ENCODE results near the gene WNT7A.

Gene WNT7A

GRCh38 chr3:13827699-13828098 is 52.2 kb downstream of the WNT7A start:
- no peak for DNase-seq (ENCODE audit: low read depth, low spot score)

GRCh38 chr3:13827256-13827655 is 52.6 kb downstream of the WNT7A start:
- no peak for DNase-seq (ENCODE audit: low read depth, low spot score)

GRCh38 chr3:13826672-13827071 is 53.2 kb downstream of the WNT7A start:
- no peak for DNase-seq (ENCODE audit: low read depth, low spot score)

DNA sequence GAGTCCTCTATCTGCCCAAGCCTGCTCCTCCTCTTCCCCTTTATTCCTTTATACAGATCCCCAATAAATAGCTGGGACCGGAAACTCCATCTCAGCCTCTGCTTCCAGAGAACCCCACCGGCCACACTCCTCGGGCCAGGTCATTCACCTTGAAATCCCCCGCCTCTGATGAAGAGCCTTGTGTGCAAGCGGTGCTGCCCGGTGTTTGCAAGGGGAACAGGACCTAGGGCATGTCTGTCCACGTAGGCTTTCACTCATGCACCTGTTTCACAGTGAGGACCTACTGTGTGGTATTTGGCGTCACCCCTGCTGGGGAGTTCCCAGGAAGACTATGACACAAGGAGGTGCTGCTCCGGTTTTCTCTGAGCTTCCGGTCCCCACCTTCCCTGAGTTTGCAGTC is 54.0 kb downstream of the WNT7A start:
- DNase-seq (ENCODE audit: low read depth, low spot score) = no peak

- no peak for DNase-seq (ENCODE audit: low read depth, low spot score)
Measured at GRCh38 chr3:13825311-13825579, 54.6 kb downstream of the WNT7A start.

DNA sequence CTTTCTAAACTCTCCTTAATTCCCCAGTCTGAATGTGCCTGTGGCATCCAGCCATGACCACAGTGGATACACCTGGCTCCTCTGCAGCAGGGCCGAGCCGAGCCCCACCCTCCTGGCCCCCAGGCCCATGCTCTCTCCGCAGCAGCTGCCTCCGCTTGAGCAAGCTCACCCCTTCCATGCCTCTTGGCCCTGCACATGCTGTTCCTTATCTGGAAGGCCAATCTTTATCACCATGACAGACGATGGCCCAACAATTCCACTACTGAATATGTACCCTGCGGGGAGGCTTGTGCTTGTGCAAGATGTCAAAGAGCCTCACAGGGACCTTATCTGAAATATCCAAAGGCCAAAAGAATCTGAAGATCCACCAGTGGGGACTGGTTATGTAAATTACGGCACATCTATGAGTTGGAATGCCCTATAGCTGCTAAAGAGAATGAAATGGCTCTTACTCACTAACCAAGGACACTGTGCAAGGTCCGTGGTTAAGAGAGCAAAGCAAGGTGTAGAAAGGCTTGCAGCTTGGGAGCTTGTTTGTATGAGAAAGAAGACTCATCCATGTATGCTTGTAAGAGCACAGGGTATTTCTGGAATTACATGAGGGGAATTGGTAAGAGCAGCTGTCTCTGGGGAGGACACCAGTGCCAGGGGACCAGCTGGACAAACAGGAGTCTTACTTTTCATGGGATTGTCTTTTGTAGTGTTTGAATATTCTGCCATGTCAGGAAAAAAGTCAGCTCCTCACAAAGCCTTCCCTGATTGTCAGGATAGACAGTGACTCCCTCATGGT is 55.2 kb downstream of the WNT7A start:
- no peak for DNase-seq (ENCODE audit: low read depth, low spot score)

DNA sequence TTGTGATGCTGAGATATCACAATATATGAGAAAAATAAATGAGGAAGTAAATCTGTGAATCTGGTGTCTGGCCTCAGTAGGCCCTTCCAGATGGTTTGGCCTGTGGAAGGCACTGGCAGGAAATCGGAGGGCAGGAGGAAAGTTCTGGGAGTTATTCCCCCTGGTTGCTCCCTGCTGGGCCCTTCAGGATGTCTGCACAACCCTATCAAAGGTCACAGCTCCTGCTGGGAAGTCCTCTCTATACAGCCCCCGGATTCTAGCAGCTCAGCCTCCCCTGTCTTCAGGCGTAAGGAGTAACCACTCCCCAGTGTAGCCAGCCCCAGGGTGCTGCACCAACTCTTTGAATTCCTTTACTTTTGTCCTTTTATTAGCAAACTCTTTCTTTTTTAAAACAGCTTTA is 56.2 kb downstream of the WNT7A start:
- DNase-seq (ENCODE audit: low read depth, low spot score) = no peak

DNA sequence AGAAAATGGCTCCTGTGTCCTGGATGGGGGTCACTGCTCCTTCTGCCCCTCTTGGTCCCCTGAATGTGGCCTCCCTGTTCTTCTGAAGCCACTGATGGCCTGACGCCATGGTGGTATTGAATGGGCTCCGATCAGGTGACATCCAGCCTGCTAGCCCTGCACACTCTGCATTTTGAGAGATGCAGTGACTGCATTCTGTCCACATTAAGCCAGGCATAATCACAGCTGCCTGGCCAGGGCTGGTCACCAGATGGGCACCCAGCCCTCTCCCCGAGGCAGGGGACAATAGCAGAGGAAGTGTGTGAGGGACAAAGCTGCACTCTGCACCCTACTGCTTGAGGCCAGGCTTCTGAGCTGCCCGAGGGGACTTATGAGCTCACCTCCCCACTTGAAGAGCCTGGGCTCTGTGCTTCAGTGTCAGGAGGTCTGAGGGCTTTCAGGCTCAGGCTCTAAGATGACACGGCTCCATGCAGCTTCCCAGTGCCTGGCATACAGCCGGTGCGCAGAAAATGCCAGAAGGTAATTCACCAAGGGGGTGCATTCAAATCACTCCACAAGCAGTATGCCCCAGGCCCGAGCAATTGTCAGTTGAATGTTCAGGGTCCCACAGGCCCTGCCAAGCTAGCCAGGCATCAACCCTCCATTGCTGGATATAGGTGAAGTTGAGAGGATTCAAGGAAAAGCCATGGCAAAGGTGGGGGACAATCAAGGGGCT is 56.8 kb downstream of the WNT7A start:
- DNase-seq (ENCODE audit: low read depth, low spot score) = no peak

- no peak for DNase-seq (ENCODE audit: low read depth, low spot score)
Measured at GRCh38 chr3:13822042-13822441, 57.8 kb downstream of the WNT7A start.

DNA sequence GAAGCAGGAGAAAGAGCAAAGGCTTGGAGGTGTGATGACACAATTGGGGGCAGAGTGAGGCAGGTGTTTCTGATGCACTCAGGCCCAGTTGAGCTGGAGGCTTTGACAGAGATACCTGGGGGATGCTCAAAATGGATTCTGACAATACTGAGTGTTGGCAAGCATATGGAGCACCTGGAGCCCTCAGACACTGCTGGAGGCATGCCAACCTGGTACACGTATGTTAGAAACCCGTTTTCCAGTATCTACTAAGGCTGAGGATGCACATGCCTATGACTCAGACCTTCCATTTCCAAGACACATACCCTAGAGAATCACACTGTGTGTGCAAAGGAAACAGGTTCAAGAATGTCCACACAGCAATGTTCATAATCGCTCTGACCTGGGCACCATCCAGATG is 58.7 kb downstream of the WNT7A start:
- no peak for DNase-seq (ENCODE audit: low read depth, low spot score)

DNA sequence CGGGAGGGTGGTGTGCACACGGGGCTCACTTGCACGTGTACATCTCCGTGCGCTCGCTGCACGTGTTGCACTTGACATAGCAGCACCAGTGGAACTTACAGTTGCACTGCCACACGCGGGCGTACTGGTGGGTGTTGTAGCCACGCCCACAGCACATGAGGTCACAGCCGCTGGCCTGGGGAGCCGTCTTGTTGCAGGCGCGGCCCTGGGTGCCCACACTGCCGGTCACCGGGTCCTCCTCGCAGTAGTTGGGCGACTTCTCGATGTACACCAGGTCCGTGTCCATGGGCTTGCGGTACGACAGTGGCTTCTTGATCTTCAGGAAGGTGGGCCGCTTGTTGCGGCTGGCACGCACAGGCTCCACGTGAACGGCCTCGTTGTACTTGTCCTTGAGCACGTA is 61.0 kb downstream of the WNT7A start:
- no peak for DNase-seq (ENCODE audit: low read depth, low spot score)

- no peak for DNase-seq (ENCODE audit: low read depth, low spot score)
Measured at GRCh38 chr3:13815088-13815683, 64.7 kb downstream of the WNT7A start.

DNA sequence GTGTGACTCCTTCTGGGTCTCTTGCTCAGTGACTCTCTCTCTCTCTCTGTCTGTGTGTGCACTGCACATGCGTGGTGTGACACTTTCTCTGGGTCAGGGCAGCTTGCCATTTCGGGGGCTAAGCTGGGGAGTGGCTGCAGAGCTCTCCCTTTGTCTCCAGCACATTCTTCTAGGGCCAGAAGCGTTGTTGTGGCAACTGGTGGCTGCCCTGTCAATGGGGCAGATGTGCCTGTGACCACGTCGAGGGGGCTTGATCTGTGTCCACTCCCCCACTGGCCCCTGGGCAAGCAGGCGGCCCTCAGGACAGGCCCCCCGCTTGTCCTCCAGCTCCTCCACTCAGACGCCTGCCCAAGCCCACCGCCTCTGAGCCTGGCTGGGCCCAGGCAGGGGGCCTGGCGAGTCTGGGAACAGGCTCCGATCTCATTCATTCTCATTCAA is 67.8 kb downstream of the WNT7A start:
- DNase-seq (ENCODE audit: low read depth, low spot score) = no peak

DNA sequence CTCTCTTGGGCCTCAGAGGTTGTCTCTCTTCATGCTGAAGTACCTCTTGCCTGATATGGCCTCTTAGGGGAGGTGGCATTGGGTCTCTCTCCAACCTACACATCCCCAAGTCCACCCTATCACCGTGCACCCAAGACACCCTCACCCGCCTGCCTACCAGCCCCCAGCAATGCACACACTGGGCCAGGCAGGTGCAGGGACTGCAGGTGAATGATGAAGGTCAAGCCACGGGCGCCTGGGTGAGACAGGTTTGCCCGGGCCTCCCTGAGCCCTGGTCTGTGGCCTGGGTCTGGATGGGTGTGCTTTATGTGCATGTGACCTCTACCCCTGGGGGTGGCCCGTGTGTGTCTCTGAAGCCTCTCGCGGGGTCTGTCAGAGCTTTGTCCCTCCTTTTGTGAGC is 68.3 kb downstream of the WNT7A start:
- DNase-seq (ENCODE audit: low read depth, low spot score) = no peak

DNA sequence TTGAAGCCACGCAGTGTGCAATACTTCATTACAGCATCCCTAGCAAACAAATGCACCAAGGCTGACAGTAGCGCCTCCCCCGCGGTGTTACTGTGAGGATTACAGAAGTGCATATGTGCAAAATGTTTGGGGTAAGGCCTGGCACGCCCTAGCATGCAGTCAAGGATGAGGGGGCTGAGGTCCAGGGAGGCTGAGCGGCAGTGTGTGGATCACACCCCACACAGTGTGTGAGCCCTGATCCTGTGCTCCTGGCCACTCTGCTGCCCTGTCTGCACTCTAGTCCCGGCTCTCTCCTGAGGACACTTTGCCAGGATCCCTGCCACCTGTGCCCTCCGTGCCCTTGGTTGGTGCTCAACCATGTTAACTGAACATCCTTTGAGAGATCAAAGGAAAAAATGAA is 71.3 kb downstream of the WNT7A start:
- no peak for DNase-seq (ENCODE audit: low read depth, low spot score)

DNA sequence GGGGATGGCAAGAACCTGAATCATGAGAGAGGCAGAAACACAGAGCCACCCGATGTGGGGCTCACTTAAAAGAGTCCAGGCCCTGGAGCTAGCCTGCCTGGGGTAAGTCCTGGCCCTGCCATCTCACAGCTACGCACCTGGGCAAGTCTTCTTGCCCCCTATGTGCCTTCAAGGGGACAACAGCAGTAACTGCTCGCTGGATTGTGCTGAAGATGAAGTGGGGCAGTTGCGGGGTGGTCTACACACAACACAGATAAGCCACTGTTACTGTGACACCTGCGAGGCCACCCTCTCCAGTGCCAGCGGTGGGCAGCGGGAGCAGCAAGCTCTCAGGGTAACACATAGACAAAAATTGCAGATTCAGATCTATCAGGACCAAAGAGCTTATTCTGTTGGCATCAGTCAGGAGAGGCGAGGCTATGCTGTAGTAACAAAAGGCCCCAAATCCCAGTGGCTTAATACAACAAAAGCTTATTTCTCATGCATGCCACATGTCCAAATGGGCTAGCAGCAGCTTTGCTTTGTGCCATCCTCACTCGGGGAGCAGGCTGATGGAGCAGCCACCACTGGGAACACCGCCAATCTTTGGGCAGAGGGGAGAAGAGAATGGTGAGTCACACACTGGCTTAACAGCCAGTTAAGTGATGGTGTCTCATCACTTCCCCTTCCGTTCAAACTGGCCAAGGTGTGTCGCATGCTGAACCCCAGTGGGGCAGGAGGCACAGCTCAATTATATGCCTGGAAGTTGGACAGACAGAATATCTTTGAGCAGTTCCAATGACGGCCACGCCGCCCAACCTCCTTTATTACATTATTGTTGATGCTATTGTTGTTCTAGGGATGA is 78.3 kb downstream of the WNT7A start:
- DNase-seq (ENCODE audit: low read depth, low spot score) = no peak

- no peak for DNase-seq (ENCODE audit: low read depth, low spot score)
Measured at GRCh38 chr3:13800064-13800463, 79.8 kb downstream of the WNT7A start.

- no peak for DNase-seq (ENCODE audit: low read depth, low spot score)
Measured at GRCh38 chr3:13798401-13798800, 81.5 kb downstream of the WNT7A start.

DNA sequence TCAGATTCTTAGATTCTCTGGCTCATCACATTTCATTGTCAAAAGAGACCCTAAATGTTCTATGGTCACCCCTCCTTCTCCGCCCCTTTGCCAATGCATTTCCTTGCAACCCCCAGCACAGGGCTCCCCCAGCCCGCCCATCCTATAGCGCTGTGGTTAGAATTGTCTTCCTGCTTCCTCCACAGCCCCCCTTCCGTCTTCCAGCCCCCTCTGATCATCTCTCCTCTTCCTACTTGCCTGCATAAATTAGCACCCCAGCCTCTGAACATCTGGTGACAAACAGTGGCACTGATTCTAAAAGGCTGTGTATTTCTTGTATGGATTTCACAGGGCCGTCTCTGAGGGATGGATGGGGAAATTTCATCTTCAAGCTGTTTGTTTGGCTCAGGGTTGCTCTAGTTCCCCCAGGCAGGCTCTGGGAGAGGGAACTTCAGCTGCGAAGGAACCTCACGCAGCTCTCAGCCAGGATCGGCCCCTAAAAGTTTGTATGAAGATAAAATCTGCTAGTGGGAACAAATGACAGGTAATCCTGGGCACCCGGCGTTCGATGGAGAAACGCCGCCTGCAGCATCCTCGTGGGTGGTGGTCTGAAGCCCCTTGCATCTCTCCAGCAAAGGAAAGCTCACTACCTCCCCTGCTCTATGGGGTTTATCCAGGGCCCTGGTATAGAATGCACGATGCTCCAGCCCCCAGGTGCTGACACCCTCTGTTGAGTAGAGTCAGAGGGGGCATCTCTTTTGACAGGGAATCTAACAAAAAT is 83.0 kb downstream of the WNT7A start:
- no peak for DNase-seq (ENCODE audit: low read depth, low spot score)

- DNase-seq (ENCODE audit: low read depth, low spot score) = no peak
Measured at GRCh38 chr3:13795816-13796215, 84.1 kb downstream of the WNT7A start.

DNA sequence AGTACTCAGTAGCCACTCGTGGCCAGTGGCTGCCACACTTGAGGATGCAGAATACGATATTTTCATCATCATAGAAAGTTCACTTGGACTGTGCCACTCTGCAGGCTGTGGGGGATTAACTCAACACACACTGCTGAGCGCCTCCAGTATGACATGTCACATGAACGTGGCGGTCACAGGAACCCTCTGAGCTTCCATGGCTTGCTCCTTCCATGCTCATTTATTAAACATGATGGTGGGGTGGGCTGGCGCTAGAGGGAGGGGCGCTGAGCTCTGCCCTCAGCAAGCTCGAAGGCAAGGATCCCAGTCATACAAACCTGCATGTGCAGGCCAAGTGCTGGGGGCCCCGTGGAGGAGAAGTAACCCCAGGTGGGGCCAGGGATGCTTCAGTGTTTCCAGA is 85.5 kb downstream of the WNT7A start:
- DNase-seq (ENCODE audit: low read depth, low spot score) = no peak
